ENCODE measurements around the gene OPN1LW.

GRCh38 chrX:154115071-154115470 is 29.0 kb upstream of the OPN1LW start:
- no peak for TF ChIP-seq CTCF (IDR thresholded peaks at IDR 0.05; ENCODE audit: low read length)
- TF ChIP-seq EZH2 (IDR thresholded peaks at IDR 0.05; ENCODE audit: borderline replicate concordance, low read length), result no peak

Measured in OCI-LY1 (cell line).